KOPT-K1 (cell line): ENCODE results near the gene FRYL.

ENCODE experiments used
- H3K27ac ChIP-seq: fragments of 200-600 bp; sonication (generic); 2 replicates; pipeline ENCODE4 v1.5.1; 2016; ENCODE audit warnings: antibody characterized with exemption, mild to moderate bottlenecking, low read depth, low read length; ENCODE audit not compliant: poor library complexity, severe bottlenecking
- H3K36me3 ChIP-seq: fragments of 200-600 bp; sonication (generic); 2 replicates; pipeline ENCODE4 v1.5.1; 2017; ENCODE audit warnings: antibody characterized with exemption, mild to moderate bottlenecking, low read length, moderate library complexity; ENCODE audit not compliant: insufficient read depth
- H3K9me3 ChIP-seq: fragments of 200-600 bp; sonication (generic); 2 replicates; pipeline ENCODE4 v1.5.1; 2017; ENCODE audit warnings: antibody characterized with exemption, low read length, mild to moderate bottlenecking; ENCODE audit not compliant: insufficient read depth, poor library complexity, severe bottlenecking

FRYL gene

GRCh38 chr4:48620831-48621230, 159.2 kb downstream of the FRYL start:
- H3K36me3 ChIP-seq = peaks cover 67% of the 10 kb centered on the region
- H3K27ac ChIP-seq = no peak overlapping the region
- H3K9me3 ChIP-seq = no peaks in the 10 kb centered on the region

DNA sequence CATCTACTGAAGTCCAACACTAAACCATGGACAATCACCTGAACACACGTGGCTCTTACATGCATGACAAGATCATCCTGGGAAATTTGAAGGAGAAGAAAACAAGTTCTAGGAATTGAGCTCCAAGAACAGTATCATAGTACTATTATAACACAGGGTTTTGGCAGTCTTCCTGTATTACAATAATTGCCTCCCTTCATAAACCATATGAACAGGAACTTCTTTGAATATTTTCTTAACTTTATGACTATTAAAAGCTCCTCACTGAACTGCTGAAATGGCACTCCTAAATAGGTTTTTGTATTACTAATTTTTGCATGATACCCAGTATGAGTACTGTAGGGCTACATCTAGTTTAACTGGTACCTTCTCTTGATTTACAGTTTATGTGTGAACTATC, 160.0 kb downstream of the FRYL start:
- H3K36me3 ChIP-seq = peaks cover 73% of the 10 kb centered on the region

GRCh38 chr4:48604527-48604926, 175.6 kb downstream of the FRYL start:
- H3K27ac ChIP-seq = no peak overlapping the region
- H3K36me3 ChIP-seq = peaks cover 78% of the 10 kb centered on the region
- no peaks in the 10 kb centered on the region for H3K9me3 ChIP-seq

More for the DNA sequence above, 160.0 kb downstream of the FRYL start:
- H3K27ac ChIP-seq = no peak overlapping the region
- H3K9me3 ChIP-seq = no peaks in the 10 kb centered on the region

- peaks cover 78% of the 10 kb centered on the region for H3K36me3 ChIP-seq
- H3K27ac ChIP-seq = no peak overlapping the region
- no peaks in the 10 kb centered on the region for H3K9me3 ChIP-seq
Observed at GRCh38 chr4:48604041-48604440, 176.0 kb downstream of the FRYL start.

- Histone ChIP-seq H3K36me3 (peaks cover 77% of the 10 kb centered on the region), H3K9me3 (no peaks in the 10 kb centered on the region), H3K27ac (no peak overlapping the region)
Observed at GRCh38 chr4:48603366-48604003, 176.6 kb downstream of the FRYL start.

GRCh38 chr4:48602763-48603162, 177.3 kb downstream of the FRYL start:
- Histone ChIP-seq H3K9me3 (no peaks in the 10 kb centered on the region), H3K36me3 (peaks cover 78% of the 10 kb centered on the region), H3K27ac (no peak overlapping the region)

- Histone ChIP-seq H3K27ac (no peak overlapping the region), H3K9me3 (no peaks in the 10 kb centered on the region), H3K36me3 (peaks cover 75% of the 10 kb centered on the region)
Observed at GRCh38 chr4:48602222-48602621, 177.9 kb downstream of the FRYL start.

DNA sequence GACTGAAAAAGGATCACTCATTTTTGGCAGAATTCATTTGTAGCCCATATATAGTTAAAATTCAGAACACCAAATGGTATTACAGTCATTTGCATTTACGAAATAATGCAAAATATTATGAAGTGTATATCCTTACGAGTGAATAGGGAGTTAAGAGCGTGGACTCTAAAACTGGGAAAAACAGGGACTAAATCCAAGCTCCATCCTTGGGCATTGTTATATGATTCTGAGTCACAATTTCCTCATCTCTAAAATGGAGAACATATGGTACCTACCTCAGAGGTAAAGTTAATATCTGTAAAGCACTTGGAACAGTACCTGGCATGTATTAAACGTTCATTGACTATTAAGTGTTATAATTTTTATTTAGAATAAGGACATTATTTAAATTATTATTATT, 183.7 kb downstream of the FRYL start:
- Histone ChIP-seq H3K9me3 (no peaks in the 10 kb centered on the region), H3K27ac (no peak overlapping the region), H3K36me3 (peaks cover 67% of the 10 kb centered on the region)

DNA sequence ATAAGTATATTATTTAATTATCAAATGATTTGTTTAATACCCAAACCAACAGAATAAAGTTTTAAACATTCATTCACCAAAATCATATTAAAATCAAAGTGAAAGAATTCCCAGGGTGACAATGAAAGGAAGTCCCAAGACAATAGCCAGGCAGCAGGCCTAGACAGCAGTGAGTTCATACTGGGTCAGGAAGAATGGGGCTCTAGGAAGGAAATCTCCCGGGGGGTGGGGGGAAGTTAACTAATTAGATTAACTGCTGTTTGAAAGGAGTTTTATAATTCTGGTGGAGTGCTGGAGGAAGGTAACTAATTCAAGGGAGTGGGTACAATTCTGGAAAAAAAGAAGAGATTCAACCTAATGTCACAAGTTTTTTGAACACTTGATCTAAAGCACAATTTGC, 185.9 kb downstream of the FRYL start:
- Histone ChIP-seq H3K27ac (no peak overlapping the region), H3K36me3 (peaks cover 69% of the 10 kb centered on the region), H3K9me3 (no peaks in the 10 kb centered on the region)

GRCh38 chr4:48591372-48591771, 188.7 kb downstream of the FRYL start:
- Histone ChIP-seq H3K27ac (no peak overlapping the region), H3K36me3 (peaks cover 70% of the 10 kb centered on the region), H3K9me3 (no peaks in the 10 kb centered on the region)

DNA sequence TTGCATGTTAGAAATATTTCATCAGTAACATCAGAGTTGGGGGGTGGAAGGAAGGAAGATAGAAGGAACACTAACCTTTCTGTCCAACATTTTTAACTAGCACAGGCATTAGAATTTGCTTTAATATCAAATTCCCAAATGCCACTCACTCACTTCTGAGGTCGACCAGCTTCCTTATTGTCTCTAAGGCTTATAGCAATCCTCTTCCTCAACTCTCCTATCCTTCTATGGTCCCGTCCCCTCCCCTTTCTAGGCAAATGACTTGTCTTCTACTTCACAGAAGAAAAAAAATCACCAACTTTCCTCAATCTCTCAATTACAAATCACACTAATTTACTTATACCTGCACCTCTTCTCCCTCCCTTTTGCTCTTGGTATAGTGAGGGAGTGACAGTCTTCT, 189.2 kb downstream of the FRYL start:
- H3K27ac ChIP-seq = no peak overlapping the region
- H3K36me3 ChIP-seq = peaks cover 72% of the 10 kb centered on the region
- no peaks in the 10 kb centered on the region for H3K9me3 ChIP-seq

- Histone ChIP-seq H3K27ac (no peak overlapping the region), H3K36me3 (peaks cover 72% of the 10 kb centered on the region), H3K9me3 (no peaks in the 10 kb centered on the region)
Observed at GRCh38 chr4:48589098-48589445, 191.0 kb downstream of the FRYL start.

- Histone ChIP-seq H3K36me3 (peaks cover 75% of the 10 kb centered on the region), H3K9me3 (no peaks in the 10 kb centered on the region), H3K27ac (no peak overlapping the region)
Observed at GRCh38 chr4:48588230-48589097, 191.6 kb downstream of the FRYL start.

- H3K27ac ChIP-seq = no peak overlapping the region
- H3K36me3 ChIP-seq = peaks cover 92% of the 10 kb centered on the region
- H3K9me3 ChIP-seq = no peaks in the 10 kb centered on the region
Observed at GRCh38 chr4:48585401-48585800, 194.7 kb downstream of the FRYL start.

DNA sequence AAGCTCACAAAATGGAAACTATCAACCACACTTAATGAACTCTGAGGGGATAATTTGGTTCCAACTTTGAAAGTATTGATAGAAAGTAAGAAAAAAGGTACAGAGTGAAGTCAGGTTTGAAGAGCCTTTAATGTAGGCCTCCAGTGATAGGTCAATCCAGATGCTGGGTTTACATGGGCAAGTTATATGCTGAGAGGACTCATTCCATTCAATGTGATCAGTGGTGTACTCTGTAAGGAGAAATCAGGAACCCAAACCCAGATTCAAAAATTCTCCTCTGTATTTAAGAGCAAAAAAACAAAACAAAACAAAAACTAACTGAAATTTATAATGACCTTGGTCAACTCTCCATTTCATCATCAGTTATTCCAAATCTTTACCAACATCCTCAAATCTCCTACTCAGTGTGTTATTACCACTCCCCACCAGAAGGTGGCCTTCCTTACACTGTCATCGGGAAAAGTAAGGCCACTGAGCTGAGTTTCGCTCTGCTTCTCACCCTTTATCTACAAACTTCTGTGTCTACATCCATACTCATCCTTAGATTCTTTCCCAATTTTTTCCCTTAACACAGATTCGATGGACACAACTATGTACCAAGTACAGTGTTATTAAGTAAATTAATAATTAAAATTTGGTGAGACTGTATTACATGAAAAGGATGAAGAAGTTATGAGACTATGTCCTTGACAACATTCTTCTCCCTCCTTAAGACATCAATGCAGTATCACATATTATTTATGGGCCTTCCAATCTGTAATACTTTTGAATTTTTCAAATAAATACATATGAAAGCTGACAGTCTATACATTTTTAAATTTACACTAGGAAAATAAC, 201.7 kb downstream of the FRYL start:
- Histone ChIP-seq H3K36me3 (peaks cover 86% of the 10 kb centered on the region), H3K27ac (no peak overlapping the region), H3K9me3 (no peaks in the 10 kb centered on the region)
